Heart left ventricle (tissue), 13 donors: ENCODE data around the gene NXPE3.

Source experiments
- POLR2A ChIP-seq, 2 donors: fragments of 450-650 bp; IDR thresholded peaks; one replicate each; pipeline ENCODE4 v1.6.1; 2017; ENCODE audit warnings: antibody characterized with exemption in 2 of 2, mild to moderate bottlenecking in 2 of 2, moderate library complexity in 2 of 2
- TF ChIP-seq, protein P1 (sequence below), 12 donors: fragments of 200-600 bp; sonication (generic) in 4 of 12; IDR thresholded peaks; one replicate each; pipeline versions ENCODE4 v1.5.0 to v1.8.0; 2018 to 2022; ENCODE audit warnings: antibody characterized with exemption in 12 of 12, mild to moderate bottlenecking in 5 of 12
- donor health status: ischemic (EF 13 %, LVEDD 7.1; RV severe dilation, severe dysfunction).
- donor health status: DM: no; HTN: yes; CAD: no.
- donor health status: DM: no; HTN: no; CAD: no.
- donor health status: ischemic (EF 25% LVEDD 6.9; RV normal size, moderate dysfunction).
- donor health status: ischemic (EF 25% LVEDD 5.7; RV mildly dilated, moderate dysfunction).
- donor health status: ischemic (EF 35%, LVEDD 5.7; RV mildly dilated, moderate dysfunction).
- donor health status: nonischemic (EF 11% LVEDD 7.7; RV severe dilation, severe dysfunction).
- donor health status: DM: yes; HTN: yes; CAD: no.
- donor health status: PGD.
- donor health status: ischemic (EF 29% LVEDD 5.4; RV normal size, mild dysfunction).
- donor health status: nonischemic (EF 23%, LVEDD 6.1; RV moderate dilation, normal function).

DNA sequence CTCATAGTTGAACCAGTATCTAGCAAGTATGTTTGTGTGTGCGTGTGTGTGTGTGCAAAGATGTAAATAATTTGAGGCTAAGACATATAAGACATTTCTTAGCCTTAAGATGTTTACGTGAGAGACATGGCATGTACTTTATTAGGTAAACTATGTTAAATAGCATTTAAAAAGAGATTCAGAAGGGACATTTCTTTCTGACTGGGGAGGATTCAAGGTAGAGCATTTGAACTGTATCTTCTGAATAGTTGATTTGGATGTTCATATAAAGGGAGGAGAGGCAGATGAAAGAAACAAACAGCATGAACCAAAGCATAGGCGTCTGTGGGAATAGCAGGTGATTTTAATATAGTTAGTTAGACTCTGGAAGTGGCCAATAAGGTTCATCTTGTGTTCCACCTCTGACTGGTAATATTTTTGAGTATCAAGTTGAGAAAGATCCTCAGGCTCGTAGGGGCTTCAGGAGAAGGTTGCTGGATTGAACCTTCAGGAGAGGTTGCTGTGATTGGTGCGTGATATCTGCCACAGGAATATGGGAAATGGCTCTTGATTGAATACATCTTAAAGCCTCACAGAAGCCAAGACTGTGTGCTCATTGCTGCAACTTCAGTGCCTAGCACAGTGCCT is 82.9 kb downstream of the NXPE3 start:
- TF ChIP-seq, protein P1, sequence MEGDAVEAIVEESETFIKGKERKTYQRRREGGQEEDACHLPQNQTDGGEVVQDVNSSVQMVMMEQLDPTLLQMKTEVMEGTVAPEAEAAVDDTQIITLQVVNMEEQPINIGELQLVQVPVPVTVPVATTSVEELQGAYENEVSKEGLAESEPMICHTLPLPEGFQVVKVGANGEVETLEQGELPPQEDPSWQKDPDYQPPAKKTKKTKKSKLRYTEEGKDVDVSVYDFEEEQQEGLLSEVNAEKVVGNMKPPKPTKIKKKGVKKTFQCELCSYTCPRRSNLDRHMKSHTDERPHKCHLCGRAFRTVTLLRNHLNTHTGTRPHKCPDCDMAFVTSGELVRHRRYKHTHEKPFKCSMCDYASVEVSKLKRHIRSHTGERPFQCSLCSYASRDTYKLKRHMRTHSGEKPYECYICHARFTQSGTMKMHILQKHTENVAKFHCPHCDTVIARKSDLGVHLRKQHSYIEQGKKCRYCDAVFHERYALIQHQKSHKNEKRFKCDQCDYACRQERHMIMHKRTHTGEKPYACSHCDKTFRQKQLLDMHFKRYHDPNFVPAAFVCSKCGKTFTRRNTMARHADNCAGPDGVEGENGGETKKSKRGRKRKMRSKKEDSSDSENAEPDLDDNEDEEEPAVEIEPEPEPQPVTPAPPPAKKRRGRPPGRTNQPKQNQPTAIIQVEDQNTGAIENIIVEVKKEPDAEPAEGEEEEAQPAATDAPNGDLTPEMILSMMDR (IDR thresholded peaks at IDR 0.05) = no peak
- no peak for TF ChIP-seq POLR2A (IDR thresholded peaks at IDR 0.05)
